Neural crest cell (in vitro differentiated cells): ENCODE measurements around the gene MED9. TPM values are rescaled to one million over a fixed set of nuclear protein-coding genes. Genes with fewer than 3 reads are reported as not detected.

Experiments used
- DNase-seq: peaks from one replicate; pipeline ENCODE4 v3.0.0; 2021; ENCODE audit warnings: low read depth, mixed read lengths, low spot score
- H3K27ac Mint-ChIP-seq: one replicate; pipeline ENCODE4 v1.8.0; 2021; ENCODE audit warnings: mild to moderate bottlenecking, mixed read lengths; ENCODE audit not compliant: unreplicated experiment
- H3K27me3 Mint-ChIP-seq: 2 replicates; pipeline ENCODE4 v1.8.0; 2021; ENCODE audit warnings: low read depth, mild to moderate bottlenecking, mixed read lengths
- H3K36me3 Mint-ChIP-seq: 2 replicates; pipeline ENCODE4 v1.8.0; 2021; ENCODE audit warnings: low read depth, mild to moderate bottlenecking, mixed read lengths
- H3K4me1 Mint-ChIP-seq: 2 replicates; pipeline ENCODE4 v1.8.0; 2021; ENCODE audit warnings: mixed read lengths
- H3K4me3 Mint-ChIP-seq: one replicate; pipeline ENCODE4 v1.8.0; 2021; ENCODE audit warnings: mild to moderate bottlenecking, mixed read lengths
- H3K9me3 Mint-ChIP-seq: 2 replicates; pipeline ENCODE4 v1.8.0; 2021; ENCODE audit warnings: mixed read lengths
- total RNA-seq: library from RNA; stranded (reverse); gene quantifications from 2 replicates; pipeline ENCODE4 v1.2.1, GENCODE V29; 2021
- TF ChIP-seq, protein P1 (sequence below): fragments of 200-600 bp; sonication (generic); conservative IDR thresholded peaks from 2 replicates; pipeline ENCODE4 v1.5.0; 2021; ENCODE audit warnings: antibody characterized with exemption, mild to moderate bottlenecking

Gene MED9
- total RNA-seq, 1 donor from 2014 or later, result 20.5 TPM

DNA sequence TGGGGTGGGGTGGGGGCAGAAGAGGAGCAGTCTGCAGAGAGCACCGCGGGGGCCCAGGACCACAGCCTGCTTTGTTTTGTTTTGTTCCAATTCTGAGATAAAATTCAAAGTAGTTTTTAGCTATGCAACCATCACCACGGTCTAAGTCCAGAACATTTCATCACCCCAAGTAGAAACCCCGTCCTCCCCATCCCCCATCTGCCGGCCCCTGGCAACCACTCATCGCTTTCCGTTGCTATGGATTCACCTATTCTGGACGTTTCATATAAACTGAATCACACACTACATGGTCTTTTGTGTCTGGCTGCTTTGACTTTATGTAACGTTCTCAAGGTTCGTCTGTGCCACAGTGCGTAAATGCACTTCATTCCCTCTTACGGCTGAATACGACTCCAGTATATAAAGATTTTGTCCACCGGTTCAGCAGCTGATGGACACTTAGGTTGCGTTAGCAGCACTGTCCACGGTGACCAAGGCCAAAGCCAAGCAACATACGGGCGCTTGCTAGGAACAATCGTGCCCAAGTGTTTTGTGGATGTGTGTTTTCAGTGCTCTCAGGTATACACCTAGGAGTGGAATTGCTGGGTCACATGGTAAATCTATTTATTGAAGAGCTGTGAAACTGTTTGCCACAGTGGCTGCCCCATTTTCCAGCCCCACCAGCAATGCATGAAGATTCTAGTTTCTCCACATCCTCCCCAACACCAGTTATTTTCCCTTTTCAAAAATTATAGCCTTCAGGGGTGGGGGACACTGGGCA is 47.1 kb downstream of the MED9 start:
- Mint-ChIP-seq H3K4me1 (peaks cover 13% of the 10 kb centered on the region), H3K27ac (no peak overlapping the region), H3K4me3 (no peak overlapping the region), H3K27me3 (no peaks in the 10 kb centered on the region), H3K36me3 (no peaks in the 10 kb centered on the region), H3K9me3 (no peaks in the 10 kb centered on the region)
- DNase-seq, result no peak
- TF ChIP-seq, protein P1, sequence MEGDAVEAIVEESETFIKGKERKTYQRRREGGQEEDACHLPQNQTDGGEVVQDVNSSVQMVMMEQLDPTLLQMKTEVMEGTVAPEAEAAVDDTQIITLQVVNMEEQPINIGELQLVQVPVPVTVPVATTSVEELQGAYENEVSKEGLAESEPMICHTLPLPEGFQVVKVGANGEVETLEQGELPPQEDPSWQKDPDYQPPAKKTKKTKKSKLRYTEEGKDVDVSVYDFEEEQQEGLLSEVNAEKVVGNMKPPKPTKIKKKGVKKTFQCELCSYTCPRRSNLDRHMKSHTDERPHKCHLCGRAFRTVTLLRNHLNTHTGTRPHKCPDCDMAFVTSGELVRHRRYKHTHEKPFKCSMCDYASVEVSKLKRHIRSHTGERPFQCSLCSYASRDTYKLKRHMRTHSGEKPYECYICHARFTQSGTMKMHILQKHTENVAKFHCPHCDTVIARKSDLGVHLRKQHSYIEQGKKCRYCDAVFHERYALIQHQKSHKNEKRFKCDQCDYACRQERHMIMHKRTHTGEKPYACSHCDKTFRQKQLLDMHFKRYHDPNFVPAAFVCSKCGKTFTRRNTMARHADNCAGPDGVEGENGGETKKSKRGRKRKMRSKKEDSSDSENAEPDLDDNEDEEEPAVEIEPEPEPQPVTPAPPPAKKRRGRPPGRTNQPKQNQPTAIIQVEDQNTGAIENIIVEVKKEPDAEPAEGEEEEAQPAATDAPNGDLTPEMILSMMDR, result no peak

DNA sequence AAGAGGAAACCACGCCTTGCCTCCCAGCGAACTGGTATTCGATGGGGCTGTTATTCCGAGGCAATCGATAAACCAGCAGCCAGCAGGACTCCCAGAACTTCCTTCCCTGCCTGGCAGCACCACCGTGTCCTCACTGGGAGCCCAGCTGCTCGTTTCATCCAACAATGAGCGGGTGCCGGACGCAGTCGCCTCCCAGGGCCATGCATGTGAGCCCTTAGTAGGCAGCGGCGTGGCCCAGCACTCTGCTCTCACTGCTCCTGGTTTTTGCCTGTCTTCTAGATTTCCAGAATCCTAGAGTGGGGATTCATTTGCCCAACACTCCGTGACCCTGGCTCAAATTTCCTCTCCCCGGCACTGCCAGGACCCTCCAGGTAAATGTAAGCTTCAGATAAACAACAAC is 48.5 kb downstream of the MED9 start:
- TF ChIP-seq, protein P1, result no peak
- H3K36me3 Mint-ChIP-seq, result no peaks in the 10 kb centered on the region
- H3K27me3 Mint-ChIP-seq, result no peaks in the 10 kb centered on the region
- H3K9me3 Mint-ChIP-seq, result no peaks in the 10 kb centered on the region
- peak overlapping the region; percentile 50 for H3K27ac Mint-ChIP-seq
- no peak for DNase-seq
- H3K4me1 Mint-ChIP-seq, result peaks cover 13% of the 10 kb centered on the region
- no peak overlapping the region for H3K4me3 Mint-ChIP-seq

DNA sequence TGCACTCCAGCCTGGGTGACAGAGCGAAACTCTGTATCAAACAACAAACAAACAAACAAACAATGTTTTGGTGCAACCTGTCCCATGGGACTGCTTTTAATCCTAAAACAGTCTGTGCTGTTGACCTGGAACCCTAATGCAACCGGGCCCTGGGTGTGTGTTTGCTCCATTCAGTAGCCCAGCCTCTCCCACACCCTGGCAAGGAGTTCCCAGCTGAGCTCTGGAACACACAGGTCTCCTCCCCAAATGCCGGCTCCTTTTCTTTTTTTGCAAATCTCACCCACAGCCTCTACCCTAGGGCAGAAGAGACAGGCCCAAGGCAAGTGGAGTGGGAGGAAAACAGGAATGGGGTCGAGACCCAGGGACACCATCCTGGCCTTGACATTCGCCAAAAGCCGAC is 49.2 kb downstream of the MED9 start:
- Mint-ChIP-seq H3K36me3 (no peaks in the 10 kb centered on the region), H3K4me1 (peaks cover 13% of the 10 kb centered on the region), H3K9me3 (no peaks in the 10 kb centered on the region), H3K27ac (no peak overlapping the region), H3K27me3 (no peaks in the 10 kb centered on the region), H3K4me3 (no peak overlapping the region)
- TF ChIP-seq, protein P1, result no peak
- no peak for DNase-seq

DNA sequence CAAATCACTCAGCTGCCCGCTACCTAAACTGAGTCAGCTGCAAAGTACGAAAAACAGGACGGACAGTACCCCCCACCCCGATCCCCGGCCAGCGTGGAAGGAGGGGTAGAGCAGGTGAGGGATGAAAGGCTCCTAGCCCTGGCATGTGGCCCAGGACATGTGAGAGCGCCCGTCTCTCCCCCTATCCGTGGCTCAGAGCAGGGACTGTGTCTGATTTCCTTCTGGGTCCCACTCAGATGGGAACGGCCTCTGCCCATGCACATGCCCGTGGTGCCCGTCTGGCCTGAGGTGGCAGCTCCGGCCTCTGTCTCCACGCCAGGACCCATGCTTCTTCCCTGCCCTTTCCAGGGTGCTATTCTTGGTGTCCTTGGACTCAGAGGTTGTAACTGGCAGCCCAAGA is 49.6 kb downstream of the MED9 start:
- Mint-ChIP-seq H3K9me3 (no peaks in the 10 kb centered on the region), H3K36me3 (no peaks in the 10 kb centered on the region), H3K4me1 (peaks cover 13% of the 10 kb centered on the region), H3K27me3 (no peaks in the 10 kb centered on the region), H3K27ac (no peak overlapping the region), H3K4me3 (no peak overlapping the region)
- TF ChIP-seq, protein P1, result no peak
- DNase-seq, result no peak

DNA sequence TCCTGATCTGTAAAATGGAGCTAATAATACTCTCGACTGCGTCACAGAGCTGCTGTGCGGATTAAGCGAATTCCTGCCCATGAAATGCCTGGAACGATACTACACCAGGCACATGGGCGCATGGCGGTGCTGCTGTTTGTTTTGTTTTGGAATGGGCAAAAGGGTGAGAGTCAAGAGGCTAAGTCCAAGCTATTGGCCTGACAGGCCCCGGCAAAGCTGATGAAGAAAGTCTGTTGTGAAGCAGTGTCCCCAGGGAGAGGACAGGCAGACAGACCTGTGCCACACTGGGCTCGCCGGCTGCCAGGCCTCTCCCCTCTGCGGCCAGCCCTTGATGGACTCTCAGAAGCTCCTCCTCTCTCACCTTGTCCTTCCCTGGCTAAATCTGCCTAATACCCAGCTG is 50.7 kb downstream of the MED9 start:
- no peak for DNase-seq
- Mint-ChIP-seq H3K36me3 (no peaks in the 10 kb centered on the region), H3K27me3 (no peaks in the 10 kb centered on the region), H3K27ac (no peak overlapping the region), H3K9me3 (no peaks in the 10 kb centered on the region), H3K4me3 (no peak overlapping the region), H3K4me1 (peaks cover 9% of the 10 kb centered on the region)
- TF ChIP-seq, protein P1, result no peak
